ENCODE data around the gene SCML2. TPM values are rescaled to one million over a fixed set of nuclear protein-coding genes. Genes with fewer than 3 reads are reported as not detected.

The SCML2 gene
- 1 to 10 TPM; 2.1 to 3.8 (median 3.0) TPM for total RNA-seq

DNA sequence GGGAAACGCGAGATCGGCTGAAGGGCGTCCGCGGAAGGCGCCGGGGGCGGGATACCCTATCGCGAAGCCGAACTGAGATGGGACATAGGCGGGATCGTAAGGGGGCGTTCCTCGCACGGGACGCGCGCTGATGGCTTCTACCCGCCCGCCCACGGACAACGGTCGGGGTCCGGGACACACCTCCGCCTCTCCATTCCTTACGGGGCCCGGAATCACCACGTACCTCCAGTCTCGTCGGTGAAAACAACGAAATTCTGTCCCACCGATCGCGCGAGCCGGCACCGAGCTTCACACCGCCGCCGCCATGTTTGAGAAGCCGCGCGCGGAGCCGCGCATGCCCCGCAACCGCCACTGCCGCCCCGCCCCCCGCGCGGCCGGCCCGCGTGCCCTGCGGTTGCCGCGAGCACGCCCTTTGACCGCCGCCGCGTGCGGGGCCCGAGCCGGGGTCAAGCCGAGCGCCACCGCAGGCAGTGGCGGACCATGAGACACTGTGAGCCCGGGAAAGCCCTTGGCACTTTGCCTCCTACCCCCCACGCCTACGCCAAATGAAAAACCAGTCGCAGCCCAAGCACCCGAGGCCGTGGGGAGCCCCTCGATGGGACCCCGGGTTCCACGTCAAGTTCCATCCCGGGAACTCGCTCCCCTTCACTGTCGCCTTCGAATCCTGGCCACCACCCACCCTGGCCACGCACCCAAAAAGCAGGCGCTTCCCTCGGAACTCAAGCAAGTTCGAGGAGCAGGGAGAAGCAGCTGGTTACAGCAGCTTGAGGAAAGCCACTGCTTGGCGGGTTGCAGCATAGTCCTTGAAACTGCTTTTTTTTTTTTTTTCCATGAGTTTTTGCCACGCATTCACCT is at the start of gene SCML2:
SCML2 (minus strand) TSS at position 320 of the 855 bp plus-strand sequence. CDS start 20,617 bp downstream, outside the sequence.
- Histone ChIP-seq H3K4me1 (no peaks in the 10 kb centered on the region), H3K36me3 (no peaks in the 10 kb centered on the region), H3K9me3 (no peaks in the 10 kb centered on the region), H3K27ac (peak within 1 kb of the TSS in 1 of 3 donors; percentile 38), H3K4me3 (replicated peaks in 1 of 3) (peak within 1 kb of the TSS in 2 of 3 donors; percentile 25 to 49), H3K27me3 (no peaks in the 10 kb centered on the region)
- intact Hi-C loops (cut with DNase I): no loop called here
- peak in 1 of 2 donors; percentile 37 for TF ChIP-seq POLR2A (IDR thresholded peaks at IDR 0.05)
- TF ChIP-seq, protein P1, sequence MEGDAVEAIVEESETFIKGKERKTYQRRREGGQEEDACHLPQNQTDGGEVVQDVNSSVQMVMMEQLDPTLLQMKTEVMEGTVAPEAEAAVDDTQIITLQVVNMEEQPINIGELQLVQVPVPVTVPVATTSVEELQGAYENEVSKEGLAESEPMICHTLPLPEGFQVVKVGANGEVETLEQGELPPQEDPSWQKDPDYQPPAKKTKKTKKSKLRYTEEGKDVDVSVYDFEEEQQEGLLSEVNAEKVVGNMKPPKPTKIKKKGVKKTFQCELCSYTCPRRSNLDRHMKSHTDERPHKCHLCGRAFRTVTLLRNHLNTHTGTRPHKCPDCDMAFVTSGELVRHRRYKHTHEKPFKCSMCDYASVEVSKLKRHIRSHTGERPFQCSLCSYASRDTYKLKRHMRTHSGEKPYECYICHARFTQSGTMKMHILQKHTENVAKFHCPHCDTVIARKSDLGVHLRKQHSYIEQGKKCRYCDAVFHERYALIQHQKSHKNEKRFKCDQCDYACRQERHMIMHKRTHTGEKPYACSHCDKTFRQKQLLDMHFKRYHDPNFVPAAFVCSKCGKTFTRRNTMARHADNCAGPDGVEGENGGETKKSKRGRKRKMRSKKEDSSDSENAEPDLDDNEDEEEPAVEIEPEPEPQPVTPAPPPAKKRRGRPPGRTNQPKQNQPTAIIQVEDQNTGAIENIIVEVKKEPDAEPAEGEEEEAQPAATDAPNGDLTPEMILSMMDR (IDR thresholded peaks at IDR 0.05): no peak
- WGBS, 2 donors: 4 to 9% methylated on average over 6 to 9 of the region's 92 CpGs
- peak; percentile 30 to 34 for DNase-seq

- Histone ChIP-seq H3K4me3 (replicated peaks in 1 of 3) (no peak overlapping the region), H3K9me3 (no peaks in the 10 kb centered on the region), H3K27me3 (no peaks in the 10 kb centered on the region), H3K36me3 (no peaks in the 10 kb centered on the region), H3K27ac (no peak overlapping the region), H3K4me1 (no peaks in the 10 kb centered on the region)
- WGBS, 2 donors: 78 to 88% methylated on average over 4 of the region's 4 CpGs
- TF ChIP-seq POLR2A (IDR thresholded peaks at IDR 0.05): no peak
- TF ChIP-seq, protein P1 (IDR thresholded peaks at IDR 0.05): no peak
- no peak for DNase-seq
- intact Hi-C loops (cut with DNase I): no loop called here
Observed at GRCh38 chrX:18401848-18402213, 47.3 kb upstream of the SCML2 start.

DNA sequence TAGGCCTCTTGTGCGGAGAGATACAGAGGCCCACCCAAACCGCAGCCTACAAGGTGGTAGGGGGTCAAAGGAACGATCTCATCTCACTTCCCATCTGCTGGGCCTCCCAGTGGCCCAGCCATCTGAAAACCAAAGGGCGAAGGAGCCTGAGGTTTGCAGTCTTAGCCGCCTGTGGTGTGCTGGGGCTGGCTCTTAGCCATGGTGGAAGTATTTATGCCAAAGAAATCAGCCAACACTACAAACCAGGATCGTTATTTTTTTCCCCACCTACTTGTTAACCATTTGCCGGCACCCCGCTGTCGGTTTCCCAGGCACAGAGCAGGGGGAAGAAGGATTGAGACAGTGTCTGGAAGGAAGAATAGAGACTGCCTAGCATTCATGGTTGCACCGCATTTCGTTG is 40.0 kb upstream of the SCML2 start:
- no peak for DNase-seq
- TF ChIP-seq, protein P1 (IDR thresholded peaks at IDR 0.05): no peak
- TF ChIP-seq POLR2A (IDR thresholded peaks at IDR 0.05): no peak
- intact Hi-C loops (cut with DNase I): loop anchor here (5.0 kb wide), 1 partner anchor 943 kb away; no protein-coding TSS in a partner anchor
- Histone ChIP-seq H3K36me3 (no peaks in the 10 kb centered on the region), H3K27me3 (no peaks in the 10 kb centered on the region), H3K9me3 (no peaks in the 10 kb centered on the region), H3K4me1 (no peaks in the 10 kb centered on the region), H3K27ac (no peak overlapping the region), H3K4me3 (replicated peaks in 1 of 3) (no peak overlapping the region)
- 80 to 90% methylated on average over 7 to 10 of the region's 11 CpGs for WGBS, 2 donors

DNA sequence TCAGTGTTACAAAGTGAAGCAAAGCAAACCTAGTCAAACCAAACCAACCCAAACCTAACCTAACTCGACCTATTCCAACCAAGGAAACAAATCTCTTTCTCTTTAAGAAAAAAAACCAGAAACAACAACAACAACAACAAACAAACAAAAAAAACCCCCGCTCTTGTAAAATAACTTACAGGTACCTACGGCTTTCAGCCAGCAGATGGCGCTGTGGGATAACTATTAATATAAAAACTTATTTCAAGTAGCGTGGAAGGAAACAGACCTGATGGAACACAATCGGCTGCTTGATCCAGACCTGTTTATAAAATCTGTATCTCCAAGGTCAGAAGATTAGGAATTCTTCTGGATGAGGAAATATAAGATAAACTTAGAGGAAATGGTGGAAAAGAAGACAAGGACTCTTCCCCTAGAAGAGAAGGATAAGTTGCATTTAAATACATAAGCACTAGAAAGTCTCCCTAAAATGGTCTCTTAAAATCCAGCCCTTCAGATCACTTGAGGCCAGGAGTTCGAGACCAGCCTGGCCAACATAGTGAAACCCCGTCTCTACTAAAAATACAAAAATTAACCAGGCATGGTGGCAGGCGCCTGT is 36.6 kb upstream of the SCML2 start:
- 18 to 20% methylated on average over 9 of the region's 9 CpGs for WGBS, 2 donors
- TF ChIP-seq, protein P1 (IDR thresholded peaks at IDR 0.05): peak in 5 of 6 experiments; percentile 50 to 72 (median 65)
- no peak for TF ChIP-seq POLR2A (IDR thresholded peaks at IDR 0.05)
- DNase-seq: peak; percentile 52 to 62
- H3K36me3 ChIP-seq: no peaks in the 10 kb centered on the region
- H3K9me3 ChIP-seq: no peaks in the 10 kb centered on the region
- no peak overlapping the region for H3K27ac ChIP-seq
- no peaks in the 10 kb centered on the region for H3K27me3 ChIP-seq
- no peak overlapping the region for H3K4me3 ChIP-seq (replicated peaks in 1 of 3)
- intact Hi-C loops (cut with DNase I): loop anchor here (5.0 kb wide), 1 partner anchor 946 kb away; no protein-coding TSS in a partner anchor
- no peaks in the 10 kb centered on the region for H3K4me1 ChIP-seq

DNA sequence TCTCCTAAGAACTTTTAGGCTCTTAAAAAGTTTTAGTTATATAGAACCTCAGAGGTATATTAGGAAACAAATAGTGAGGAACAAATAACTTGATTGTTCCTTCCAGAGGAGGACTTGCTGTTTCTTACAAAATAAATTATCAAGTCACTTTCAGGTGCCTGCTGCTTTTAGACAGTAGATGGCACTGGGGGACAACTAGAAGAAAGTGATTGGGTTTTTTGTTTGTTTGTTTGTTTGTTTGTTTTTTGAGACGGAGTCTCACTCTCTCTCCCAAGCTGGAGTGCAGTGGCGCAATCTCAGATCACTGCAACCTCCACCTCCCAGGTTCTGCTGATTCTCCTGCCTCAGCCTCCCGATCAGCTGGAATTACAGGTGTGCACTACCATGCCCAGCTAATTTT is 35.5 kb upstream of the SCML2 start:
- Histone ChIP-seq H3K36me3 (no peaks in the 10 kb centered on the region), H3K4me3 (replicated peaks in 1 of 3) (no peak overlapping the region), H3K4me1 (no peaks in the 10 kb centered on the region), H3K27me3 (no peaks in the 10 kb centered on the region), H3K27ac (no peak overlapping the region), H3K9me3 (no peaks in the 10 kb centered on the region)
- DNase-seq: no peak
- WGBS, 2 donors: 66 to 74% methylated on average over 3 of the region's 3 CpGs
- intact Hi-C loops (cut with DNase I): loop anchor here (5.0 kb wide), 1 partner anchor 947 kb away; no protein-coding TSS in a partner anchor
- TF ChIP-seq, protein P1 (IDR thresholded peaks at IDR 0.05): no peak
- no peak for TF ChIP-seq POLR2A (IDR thresholded peaks at IDR 0.05)
